A549 treated with Hydrocortisone at 1 μM for 4 hours (cell line): Measurements from ENCODE around the gene FAAH2. TPM values are rescaled to one million over a fixed set of nuclear protein-coding genes. Genes with fewer than 3 reads are reported as not detected.

Source experiments
- total RNA-seq: library from RNA; stranded (reverse); fragments of 200-300 nt; extraction: Qiagen RNA extraction; gene quantifications from 5 replicates; pipeline ENCODE4 v1.2.3, GENCODE V29; 2022

Gene FAAH2
- total RNA-seq = 0.06 to 0.16 TPM (median 0.11 TPM) in 4 of 5 replicates, not detected in the other

GRCh38 chrX:57286507-57287251, at the start of gene FAAH2:
TSS of gene FAAH2 (plus strand) at chrX:57286706. CDS start at chrX:57286826, 120 bp downstream.

Other genes starting within 250 kb of the FAAH2 start
- 9.2 to 10.0 TPM (median 9.4 TPM) in 5 replicates for gene SPIN2B, start 165.2 kb upstream of the FAAH2 start, total RNA-seq
- 0.06 to 0.17 TPM (median 0.12 TPM) in 5 replicates for gene SPIN2A, start 149.3 kb upstream of the FAAH2 start, total RNA-seq